ENCODE measurements around the gene POLR2B.
A peak's percentile ranks its signal among the peaks of the same experiment; 100 is the strongest.

Gene POLR2B

GRCh38 chr4:56979421-56980072 is 851 bp downstream of the POLR2B start:
- peak overlapping the region; percentile 91 for H3K27ac ChIP-seq (ENCODE audit: low read depth, low read length)
- 0 out of 2 replicates have a peak, but pooled peaks cover 11% of the 10 kb centered on the region for H4K20me1 ChIP-seq (ENCODE audit: low read depth, low read length)
- H3K4me2 ChIP-seq (ENCODE audit: low read depth, low read length, poor library complexity, severe bottlenecking): peak overlapping the region; percentile 70
- H3K79me2 ChIP-seq (ENCODE audit: insufficient read depth, low read length): peaks cover 86% of the 10 kb centered on the region
- peak overlapping the region; percentile 96 for H3K9ac ChIP-seq (ENCODE audit: low read length)
- H2AFZ ChIP-seq (ENCODE audit: low read depth, low read length, severe bottlenecking): no peak overlapping the region
- H3K4me3 ChIP-seq (ENCODE audit: insufficient read depth, low read length, poor library complexity, severe bottlenecking): peak overlapping the region; percentile 86
- no peaks in the 10 kb centered on the region; the same call in 1 of the 2 replicates for H3F3A ChIP-seq (ENCODE audit: insufficient read depth)
- no peaks in the 10 kb centered on the region for H3K9me3 ChIP-seq (ENCODE audit: insufficient read depth, low read length)
- H3K27me3 ChIP-seq (ENCODE audit: low read length): no peaks in the 10 kb centered on the region
- H3K9me2 ChIP-seq (replicated peaks; ENCODE audit: insufficient read depth, low read length): no peaks in the 10 kb centered on the region
- TF ChIP-seq EZH2phosphoT487 (conservative IDR thresholded peaks at IDR 0.05; ENCODE audit: low read length) (no peak), CTCF (IDR thresholded peaks at IDR 0.05; ENCODE audit: insufficient read depth, low read length, poor library complexity, severe bottlenecking) (no peak)
- no peaks in the 10 kb centered on the region for H3K36me3 ChIP-seq (ENCODE audit: low read length)

GRCh38 chr4:56981795-56982201 is 3.1 kb downstream of the POLR2B start:
- no peaks in the 10 kb centered on the region; the same call in 1 of the 2 replicates for H3K36me3 ChIP-seq (ENCODE audit: low read length)
- peaks cover 82% of the 10 kb centered on the region for H3K79me2 ChIP-seq (ENCODE audit: insufficient read depth, low read length)
- peak overlapping the region; percentile 15; the same call in 1 of the 2 replicates for H3K9ac ChIP-seq (ENCODE audit: low read length)
- no peaks in the 10 kb centered on the region for H3K27me3 ChIP-seq (ENCODE audit: low read length)
- no peaks in the 10 kb centered on the region; the same call in 1 of the 2 replicates for H3F3A ChIP-seq (ENCODE audit: insufficient read depth)
- no peaks in the 10 kb centered on the region for H3K9me3 ChIP-seq (ENCODE audit: insufficient read depth, low read length)
- H3K4me3 ChIP-seq (ENCODE audit: insufficient read depth, low read length, poor library complexity, severe bottlenecking): no peak overlapping the region
- TF ChIP-seq CTCF (IDR thresholded peaks at IDR 0.05; ENCODE audit: insufficient read depth, low read length, poor library complexity, severe bottlenecking) (no peak), EZH2phosphoT487 (conservative IDR thresholded peaks at IDR 0.05; ENCODE audit: low read length) (no peak)
- no peak overlapping the region for H2AFZ ChIP-seq (ENCODE audit: low read depth, low read length, severe bottlenecking)
- H3K4me2 ChIP-seq (ENCODE audit: low read depth, low read length, poor library complexity, severe bottlenecking): peak overlapping the region; percentile 70
- 0 out of 2 replicates have a peak, but pooled peaks cover 14% of the 10 kb centered on the region for H4K20me1 ChIP-seq (ENCODE audit: low read depth, low read length)
- H3K9me2 ChIP-seq (replicated peaks; ENCODE audit: insufficient read depth, low read length): no peaks in the 10 kb centered on the region
- no peak overlapping the region for H3K27ac ChIP-seq (ENCODE audit: low read depth, low read length)

- Histone ChIP-seq H3K9me2 (replicated peaks; ENCODE audit: insufficient read depth, low read length) (no peaks in the 10 kb centered on the region), H3K79me2 (ENCODE audit: insufficient read depth, low read length) (peaks cover 83% of the 10 kb centered on the region), H3F3A (ENCODE audit: insufficient read depth) (no peaks in the 10 kb centered on the region), H3K9ac (ENCODE audit: low read length) (no peak overlapping the region), H3K27ac (ENCODE audit: low read depth, low read length) (no peak overlapping the region), H2AFZ (ENCODE audit: low read depth, low read length, severe bottlenecking) (no peak overlapping the region), H4K20me1 (ENCODE audit: low read depth, low read length) (0 out of 2 replicates have a peak, but pooled peaks cover 11% of the 10 kb centered on the region), H3K27me3 (ENCODE audit: low read length) (no peaks in the 10 kb centered on the region), H3K36me3 (ENCODE audit: low read length) (no peaks in the 10 kb centered on the region; the same call in 1 of the 2 replicates), H3K4me2 (ENCODE audit: low read depth, low read length, poor library complexity, severe bottlenecking) (no peak overlapping the region), H3K9me3 (ENCODE audit: insufficient read depth, low read length) (no peaks in the 10 kb centered on the region), H3K4me3 (ENCODE audit: insufficient read depth, low read length, poor library complexity, severe bottlenecking) (no peak overlapping the region)
- TF ChIP-seq EZH2phosphoT487 (conservative IDR thresholded peaks at IDR 0.05; ENCODE audit: low read length): no peak
- no peak for TF ChIP-seq CTCF (IDR thresholded peaks at IDR 0.05; ENCODE audit: insufficient read depth, low read length, poor library complexity, severe bottlenecking)
Observed at GRCh38 chr4:56986192-56986591, 7.5 kb downstream of the POLR2B start.
